Fibroblast of lung (primary cell): ENCODE measurements around the gene WWC1. TPM values are rescaled to one million over a fixed set of nuclear protein-coding genes. Genes with fewer than 3 reads are reported as not detected.

Source experiments
- DNase-seq, 2 donors: peaks; one replicate each; pipeline versions ENCODE4 v3.0.0 to v3.0.0-alpha.2; 2010; ENCODE audit warnings: low read depth in 2 of 2
- H2AFZ ChIP-seq: 2 replicates; pipeline ENCODE4 v1.5.1; 2012; ENCODE audit warnings: low read length, control low read depth, inconsistent platforms
- H3K27ac ChIP-seq: 2 replicates; pipeline ENCODE4 v1.5.1; 2011; ENCODE audit warnings: low read length, control low read depth; ENCODE audit not compliant: insufficient read depth
- H3K27me3 ChIP-seq: 2 replicates; pipeline ENCODE4 v1.5.1; 2011; ENCODE audit warnings: mild to moderate bottlenecking, low read length; ENCODE audit not compliant: control insufficient read depth, insufficient read depth
- H3K36me3 ChIP-seq: 2 replicates; pipeline ENCODE4 v1.5.1; 2011; ENCODE audit warnings: low read length; ENCODE audit not compliant: control insufficient read depth, insufficient read depth
- H3K4me1 ChIP-seq: 2 replicates; pipeline ENCODE4 v1.5.1; 2011; ENCODE audit warnings: low read length; ENCODE audit not compliant: control insufficient read depth, insufficient read depth; ENCODE audit errors: extremely low read depth
- H3K4me2 ChIP-seq: 2 replicates; pipeline ENCODE4 v1.5.1; 2011; ENCODE audit warnings: low read length, control low read depth; ENCODE audit not compliant: insufficient read depth; ENCODE audit errors: extremely low read depth
- H3K4me3 ChIP-seq, 4 experiments: fragments of 200-600 bp in 1 of 4; sonication (generic) in 1 of 4; replicated peaks in 1 of 4; 2 replicates each; pipeline ENCODE4 v1.5.1; 2011 to 2016; ENCODE audit warnings: low read length in 4 of 4, low read depth in 3 of 4, mild to moderate bottlenecking in 3 of 4, control low read depth in 2 of 4, inconsistent platforms in 1 of 4, mixed read lengths in 1 of 4; ENCODE audit not compliant: insufficient read depth in 1 of 4; ENCODE audit errors: control extremely low read depth in 1 of 4
- H3K79me2 ChIP-seq: 2 replicates; pipeline ENCODE4 v1.5.1; 2012; ENCODE audit warnings: mild to moderate bottlenecking, low read length, inconsistent platforms; ENCODE audit not compliant: control insufficient read depth, insufficient read depth
- H3K9ac ChIP-seq: 2 replicates; pipeline ENCODE4 v1.5.1; 2011; ENCODE audit warnings: mild to moderate bottlenecking, low read length, control low read depth; ENCODE audit not compliant: insufficient read depth
- H3K9me3 ChIP-seq: 2 replicates; pipeline ENCODE4 v1.5.1; 2012; ENCODE audit warnings: low read depth, low read length; ENCODE audit not compliant: control insufficient read depth, insufficient read depth
- H4K20me1 ChIP-seq: 2 replicates; pipeline ENCODE4 v1.5.1; 2011; ENCODE audit warnings: low read length; ENCODE audit not compliant: control insufficient read depth, insufficient read depth; ENCODE audit errors: extremely low read depth
- EZH2 ChIP-seq: IDR thresholded peaks from 2 replicates; pipeline ENCODE4 v1.5.1; 2012; ENCODE audit warnings: low read length, control low read depth, mild to moderate bottlenecking; ENCODE audit errors: missing control alignments
- polyA plus RNA-seq, 2 donors: library from polyadenylated mRNA; depleted of rRNA in 1 of 2; stranded (reverse) in 1 of 2; unstranded in 1 of 2; fragments of >200 nt; gene quantifications; 2 replicates each; pipeline ENCODE4 v1.2.1, GENCODE V29; 2011 to 2012; ENCODE audit warnings: missing spikeins in 1 of 2
- total RNA-seq: library from RNA; depleted of rRNA; stranded (reverse); fragments of >200 nt; gene quantifications from 2 replicates; pipeline ENCODE4 v1.2.1, GENCODE V29; 2014
- TF ChIP-seq, protein P1 (sequence below), 2 donors: IDR thresholded peaks in 1 of 2; conservative IDR thresholded peaks in 1 of 2; 1 replicate in 1 of 2; 2 replicates in 1 of 2; pipeline ENCODE4 v1.5.1; 2011 to 2012; ENCODE audit warnings: low read length in 2 of 2, control low read depth in 1 of 2, inconsistent platforms in 1 of 2, low read depth in 1 of 2, mild to moderate bottlenecking in 1 of 2

Gene WWC1
- total and polyA plus RNA-seq, 2 donors (not counting 1 experiment from before 2014, with no cell fraction given), result 2.5 to 3.2 TPM

DNA sequence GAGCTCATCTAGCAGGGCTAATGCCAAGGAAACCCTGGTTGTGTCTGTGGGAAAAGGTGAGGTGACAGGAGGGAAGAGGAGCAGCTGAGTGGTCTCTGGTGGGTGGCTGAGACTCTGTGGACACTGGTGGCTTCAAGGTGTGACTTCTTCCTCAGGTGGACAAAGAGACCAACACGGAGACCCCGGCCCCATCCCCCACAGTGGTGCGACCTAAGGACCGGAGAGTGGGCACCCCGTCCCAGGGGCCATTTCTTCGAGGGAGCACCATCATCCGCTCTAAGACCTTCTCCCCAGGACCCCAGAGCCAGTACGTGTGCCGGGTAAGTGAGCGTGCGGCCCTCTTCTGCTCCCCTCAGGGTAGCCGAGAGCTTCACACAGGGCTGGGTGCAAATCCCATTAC is 163.8 kb downstream of the WWC1 start:
- Histone ChIP-seq H3K27ac (no peak overlapping the region), H4K20me1 (no peaks in the 10 kb centered on the region), H3K36me3 (no peaks in the 10 kb centered on the region), H2AFZ (no peak overlapping the region), H3K79me2 (no peaks in the 10 kb centered on the region), H3K27me3 (no peaks in the 10 kb centered on the region), H3K4me3 (no peak overlapping the region), H3K4me2 (no peak overlapping the region), H3K4me1 (no peaks in the 10 kb centered on the region), H3K9ac (no peak overlapping the region), H3K9me3 (no peaks in the 10 kb centered on the region)
- TF ChIP-seq, protein P1, sequence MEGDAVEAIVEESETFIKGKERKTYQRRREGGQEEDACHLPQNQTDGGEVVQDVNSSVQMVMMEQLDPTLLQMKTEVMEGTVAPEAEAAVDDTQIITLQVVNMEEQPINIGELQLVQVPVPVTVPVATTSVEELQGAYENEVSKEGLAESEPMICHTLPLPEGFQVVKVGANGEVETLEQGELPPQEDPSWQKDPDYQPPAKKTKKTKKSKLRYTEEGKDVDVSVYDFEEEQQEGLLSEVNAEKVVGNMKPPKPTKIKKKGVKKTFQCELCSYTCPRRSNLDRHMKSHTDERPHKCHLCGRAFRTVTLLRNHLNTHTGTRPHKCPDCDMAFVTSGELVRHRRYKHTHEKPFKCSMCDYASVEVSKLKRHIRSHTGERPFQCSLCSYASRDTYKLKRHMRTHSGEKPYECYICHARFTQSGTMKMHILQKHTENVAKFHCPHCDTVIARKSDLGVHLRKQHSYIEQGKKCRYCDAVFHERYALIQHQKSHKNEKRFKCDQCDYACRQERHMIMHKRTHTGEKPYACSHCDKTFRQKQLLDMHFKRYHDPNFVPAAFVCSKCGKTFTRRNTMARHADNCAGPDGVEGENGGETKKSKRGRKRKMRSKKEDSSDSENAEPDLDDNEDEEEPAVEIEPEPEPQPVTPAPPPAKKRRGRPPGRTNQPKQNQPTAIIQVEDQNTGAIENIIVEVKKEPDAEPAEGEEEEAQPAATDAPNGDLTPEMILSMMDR (conservative IDR thresholded peaks at IDR 0.05 in 1 of 2, IDR thresholded peaks at IDR 0.05 in 1 of 2; ENCODE audit: low read depth in 1 of 2, low read length in 2 of 2), result no peak
- no peak for TF ChIP-seq EZH2
- no peak for DNase-seq

DNA sequence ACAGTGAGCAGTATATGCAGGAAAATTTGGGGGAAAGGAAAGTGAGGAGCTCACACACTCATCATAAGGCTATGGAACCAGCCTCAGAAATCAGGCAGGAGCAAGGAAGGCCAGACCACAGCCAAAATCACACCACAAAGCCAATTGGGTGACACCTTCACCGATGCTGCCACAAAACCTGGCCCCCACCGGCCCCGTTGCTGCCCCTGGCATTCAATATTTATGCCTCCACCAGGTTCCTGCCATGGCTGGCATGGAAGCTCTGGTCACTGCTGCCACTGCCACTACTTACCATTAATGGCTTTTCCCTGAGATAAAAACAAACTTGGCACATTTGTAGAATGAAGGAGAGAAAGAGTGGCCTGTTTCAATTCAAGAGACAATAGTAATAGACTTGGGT is 166.1 kb downstream of the WWC1 start:
- no peaks in the 10 kb centered on the region for H3K27me3 ChIP-seq
- no peak overlapping the region for H3K9ac ChIP-seq
- no peaks in the 10 kb centered on the region for H3K79me2 ChIP-seq
- no peak overlapping the region for H3K4me2 ChIP-seq
- no peak overlapping the region for H3K4me3 ChIP-seq
- H3K9me3 ChIP-seq, result no peaks in the 10 kb centered on the region
- no peak for DNase-seq
- TF ChIP-seq EZH2, result no peak
- TF ChIP-seq, protein P1 (conservative IDR thresholded peaks at IDR 0.05 in 1 of 2, IDR thresholded peaks at IDR 0.05 in 1 of 2; ENCODE audit: low read depth in 1 of 2, low read length in 2 of 2), result no peak
- H2AFZ ChIP-seq, result no peak overlapping the region
- no peaks in the 10 kb centered on the region for H3K4me1 ChIP-seq
- no peaks in the 10 kb centered on the region for H3K36me3 ChIP-seq
- no peak overlapping the region for H3K27ac ChIP-seq
- no peaks in the 10 kb centered on the region for H4K20me1 ChIP-seq

DNA sequence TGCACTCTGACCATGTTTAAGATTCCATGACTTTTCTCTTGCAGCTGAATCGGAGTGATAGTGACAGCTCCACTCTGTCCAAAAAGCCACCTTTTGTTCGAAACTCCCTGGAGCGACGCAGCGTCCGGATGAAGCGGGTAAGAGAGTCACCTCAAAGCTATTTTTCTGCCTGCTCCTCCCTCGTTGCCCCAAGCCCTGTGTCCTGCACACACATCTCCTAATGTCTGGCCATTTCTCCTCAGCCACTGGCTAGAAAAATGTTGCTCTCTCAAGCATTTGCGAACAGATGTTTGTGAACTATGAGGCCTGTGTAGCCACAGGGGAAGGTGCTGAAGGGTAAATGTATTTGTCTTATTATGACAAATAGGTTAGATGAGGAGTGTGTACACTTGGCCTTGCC is 169.2 kb downstream of the WWC1 start:
- Histone ChIP-seq H3K79me2 (no peaks in the 10 kb centered on the region), H4K20me1 (no peaks in the 10 kb centered on the region), H3K36me3 (no peaks in the 10 kb centered on the region), H3K9ac (no peak overlapping the region), H3K9me3 (no peaks in the 10 kb centered on the region), H3K27me3 (no peaks in the 10 kb centered on the region), H3K4me3 (no peak overlapping the region), H3K4me1 (no peaks in the 10 kb centered on the region), H2AFZ (no peak overlapping the region), H3K27ac (no peak overlapping the region), H3K4me2 (no peak overlapping the region)
- no peak for TF ChIP-seq EZH2
- TF ChIP-seq, protein P1 (conservative IDR thresholded peaks at IDR 0.05 in 1 of 2, IDR thresholded peaks at IDR 0.05 in 1 of 2; ENCODE audit: low read depth in 1 of 2, low read length in 2 of 2), result no peak
- DNase-seq, result no peak
